ENCODE data around the gene LDLR.

LDLR gene

DNA sequence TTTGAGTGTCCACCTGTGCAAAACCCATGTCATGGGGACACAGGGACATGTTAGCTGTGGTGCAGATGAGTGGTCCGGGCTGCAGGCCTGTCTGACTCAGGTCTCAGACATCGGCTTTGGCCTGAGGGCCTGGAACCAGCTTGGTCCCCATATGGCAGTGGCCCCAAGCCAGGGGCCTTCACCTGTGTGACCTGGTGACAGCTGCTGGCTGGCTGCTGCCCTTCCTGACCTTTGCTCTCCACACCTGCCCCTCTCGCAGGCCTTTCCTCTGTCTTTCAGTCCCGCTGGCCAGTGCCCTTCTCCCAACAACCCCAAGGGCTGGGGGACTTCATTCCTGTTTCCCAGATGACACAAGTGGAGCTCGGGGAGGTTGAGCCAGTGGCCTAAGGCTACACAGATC lies 22.9 kb upstream of the LDLR start:
- no peak overlapping the region for H3K9ac ChIP-seq (ENCODE audit: low read depth, low read length, poor library complexity)
- H3K36me3 ChIP-seq (replicated peaks in 1 of 2; ENCODE audit: control insufficient read depth in 2 of 2, insufficient read depth in 2 of 2, low read length in 2 of 2), result peaks cover 26 to 61% of the 10 kb centered on the region in 2 donors
- H3K79me1 ChIP-seq (ENCODE audit: low read depth, low read length), result no peaks in the 10 kb centered on the region
- no peak overlapping the region for H2BK15ac ChIP-seq (ENCODE audit: low read length)
- peak overlapping the region; percentile 43 for H4K8ac ChIP-seq (ENCODE audit: low read depth, low read length)
- no peak overlapping the region for H3K27ac ChIP-seq (replicated peaks; ENCODE audit: low read length)
- no peak overlapping the region for H3K4ac ChIP-seq (ENCODE audit: low read length)
- no peak overlapping the region for H3K23ac ChIP-seq (ENCODE audit: low read depth, low read length, poor library complexity)
- no peak overlapping the region for H3K4me3 ChIP-seq (ENCODE audit: low read length in 2 of 2)
- no peak overlapping the region for H4K91ac ChIP-seq (ENCODE audit: low read depth, low read length, poor library complexity)
- no peaks in the 10 kb centered on the region for H3K27me3 ChIP-seq (ENCODE audit: control insufficient read depth in 3 of 3, insufficient read depth in 3 of 3, low read depth in 1 of 3, low read length in 3 of 3)
- no peak overlapping the region for H2BK120ac ChIP-seq (ENCODE audit: low read depth, low read length)
- H3K14ac ChIP-seq (ENCODE audit: low read length), result no peak overlapping the region
- no peak overlapping the region for H2AK5ac ChIP-seq (ENCODE audit: low read depth, low read length)
- H2AFZ ChIP-seq (ENCODE audit: low read length), result no peak overlapping the region
- H3K4me2 ChIP-seq (ENCODE audit: insufficient read depth, low read length, poor library complexity, severe bottlenecking), result no peak overlapping the region
- H3K18ac ChIP-seq (ENCODE audit: low read length), result peak overlapping the region; percentile 17
- WGBS, 2 donors (ENCODE audit: extremely low coverage in 2 of 2, insufficient read length in 2 of 2, insufficient replicate concordance in 1 of 2), result no CpG with 5 or more reads among the region's 5 CpGs
- H3K4me1 ChIP-seq (ENCODE audit: control insufficient read depth in 2 of 2, insufficient read depth in 1 of 2, low read depth in 1 of 2, low read length in 2 of 2), result peaks cover 0 to 3% of the 10 kb centered on the region in 2 donors
- H2BK5ac ChIP-seq (ENCODE audit: low read length), result no peak overlapping the region
- no peak for DNase-seq (ENCODE audit: low spot score)
- peaks cover 2 to 15% of the 10 kb centered on the region in 2 donors for H3K9me3 ChIP-seq (replicated peaks in 1 of 2; ENCODE audit: control insufficient read depth in 2 of 2, insufficient read depth in 1 of 2, low read depth in 1 of 2, low read length in 2 of 2)
- no peak overlapping the region for H2BK12ac ChIP-seq (ENCODE audit: low read length)

DNA sequence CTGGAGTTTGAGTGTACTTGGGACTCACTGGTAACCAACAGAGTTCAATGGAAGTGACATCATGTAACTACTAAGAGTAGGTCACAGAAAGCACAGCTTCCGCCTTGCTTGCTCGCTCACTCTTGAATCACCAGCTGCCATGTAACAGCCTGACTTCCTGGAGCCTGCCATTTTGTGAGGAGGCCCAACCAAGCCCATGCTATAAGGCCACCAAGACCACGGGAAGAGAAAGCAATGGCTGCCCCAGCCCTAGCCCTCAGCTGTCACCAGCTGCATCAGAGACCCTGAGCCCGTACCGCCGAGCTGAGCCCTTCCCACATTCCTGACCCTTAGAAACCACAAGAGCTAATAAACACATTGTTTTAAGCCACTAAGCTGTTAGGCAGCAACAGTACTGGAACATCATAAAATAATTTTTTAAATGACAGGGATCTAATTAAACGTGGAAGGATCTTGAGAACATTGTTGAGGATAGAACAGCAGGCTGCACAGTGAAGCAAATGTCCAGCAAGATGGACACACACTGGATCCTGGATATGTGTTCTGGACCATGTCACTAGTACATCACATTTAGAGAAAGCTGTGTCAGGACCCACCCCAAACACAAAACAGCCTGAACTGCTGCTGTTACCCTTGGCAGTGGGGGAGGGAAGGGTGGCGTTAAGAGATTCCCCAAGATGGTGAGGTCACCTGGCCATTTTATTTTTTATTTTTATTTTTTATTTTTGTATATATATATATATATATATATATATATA lies 21.7 kb upstream of the LDLR start:
- no CpG with 5 or more reads among the region's 8 CpGs for WGBS, 2 donors (ENCODE audit: extremely low coverage in 2 of 2, insufficient read length in 2 of 2, insufficient replicate concordance in 1 of 2)
- Histone ChIP-seq H3K4me1 (ENCODE audit: control insufficient read depth in 2 of 2, insufficient read depth in 1 of 2, low read depth in 1 of 2, low read length in 2 of 2) (peaks cover 0 to 3% of the 10 kb centered on the region in 2 donors), H3K27ac (replicated peaks; ENCODE audit: low read length) (no peak overlapping the region), H3K9ac (ENCODE audit: low read depth, low read length, poor library complexity) (no peak overlapping the region), H3K36me3 (replicated peaks in 1 of 2; ENCODE audit: control insufficient read depth in 2 of 2, insufficient read depth in 2 of 2, low read length in 2 of 2) (peaks cover 16 to 50% of the 10 kb centered on the region in 2 donors), H2BK5ac (ENCODE audit: low read length) (no peak overlapping the region), H3K27me3 (ENCODE audit: control insufficient read depth in 3 of 3, insufficient read depth in 3 of 3, low read depth in 1 of 3, low read length in 3 of 3) (no peaks in the 10 kb centered on the region), H3K14ac (ENCODE audit: low read length) (no peak overlapping the region), H3K4me3 (ENCODE audit: low read length in 2 of 2) (no peak overlapping the region), H2AK5ac (ENCODE audit: low read depth, low read length) (no peak overlapping the region), H3K23ac (ENCODE audit: low read depth, low read length, poor library complexity) (no peak overlapping the region), H4K91ac (ENCODE audit: low read depth, low read length, poor library complexity) (no peak overlapping the region), H3K4ac (ENCODE audit: low read length) (no peak overlapping the region), H2BK12ac (ENCODE audit: low read length) (no peak overlapping the region), H3K9me3 (replicated peaks in 1 of 2; ENCODE audit: control insufficient read depth in 2 of 2, insufficient read depth in 1 of 2, low read depth in 1 of 2, low read length in 2 of 2) (peaks cover 2 to 15% of the 10 kb centered on the region in 2 donors), H2AFZ (ENCODE audit: low read length) (no peak overlapping the region), H3K79me1 (ENCODE audit: low read depth, low read length) (no peaks in the 10 kb centered on the region), H3K4me2 (ENCODE audit: insufficient read depth, low read length, poor library complexity, severe bottlenecking) (no peak overlapping the region), H2BK120ac (ENCODE audit: low read depth, low read length) (no peak overlapping the region), H4K8ac (ENCODE audit: low read depth, low read length) (no peak overlapping the region), H2BK15ac (ENCODE audit: low read length) (no peak overlapping the region), H3K18ac (ENCODE audit: low read length) (no peak overlapping the region)
- no peak for DNase-seq (ENCODE audit: low spot score)

DNA sequence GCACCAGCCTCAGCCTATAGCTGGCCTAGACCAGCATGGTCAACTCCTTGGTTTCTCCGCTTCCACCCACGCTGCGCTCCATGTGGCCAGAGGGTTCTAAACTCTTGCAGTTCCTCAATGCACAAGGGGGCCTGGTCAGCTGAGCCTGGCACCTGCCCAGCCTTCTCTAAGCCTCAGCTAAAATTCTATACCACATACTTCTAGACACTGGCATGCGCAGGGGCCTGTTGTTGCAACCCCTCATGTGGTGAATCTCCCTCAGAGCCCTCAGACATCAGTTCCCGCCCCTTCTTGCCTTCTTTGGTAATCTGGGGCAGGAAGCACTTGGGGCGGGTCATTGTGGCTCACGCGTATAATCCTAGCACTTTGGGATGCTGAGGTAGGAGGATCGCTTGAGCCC lies 19.7 kb upstream of the LDLR start:
- no CpG with 5 or more reads among the region's 9 CpGs for WGBS, 2 donors (ENCODE audit: extremely low coverage in 2 of 2, insufficient read length in 2 of 2, insufficient replicate concordance in 1 of 2)
- Histone ChIP-seq H4K91ac (ENCODE audit: low read depth, low read length, poor library complexity) (no peak overlapping the region), H2BK15ac (ENCODE audit: low read length) (no peak overlapping the region), H3K23ac (ENCODE audit: low read depth, low read length, poor library complexity) (no peak overlapping the region), H3K9ac (ENCODE audit: low read depth, low read length, poor library complexity) (no peak overlapping the region), H4K8ac (ENCODE audit: low read depth, low read length) (no peak overlapping the region), H3K4me3 (ENCODE audit: low read length in 2 of 2) (peak overlapping the region in 1 of 2 donors; percentile 1), H3K18ac (ENCODE audit: low read length) (no peak overlapping the region), H3K4ac (ENCODE audit: low read length) (no peak overlapping the region), H3K27me3 (ENCODE audit: control insufficient read depth in 3 of 3, insufficient read depth in 3 of 3, low read depth in 1 of 3, low read length in 3 of 3) (no peaks in the 10 kb centered on the region), H3K14ac (ENCODE audit: low read length) (no peak overlapping the region), H3K4me2 (ENCODE audit: insufficient read depth, low read length, poor library complexity, severe bottlenecking) (no peak overlapping the region), H3K36me3 (replicated peaks in 1 of 2; ENCODE audit: control insufficient read depth in 2 of 2, insufficient read depth in 2 of 2, low read length in 2 of 2) (peaks cover 13 to 35% of the 10 kb centered on the region in 2 donors), H2AK5ac (ENCODE audit: low read depth, low read length) (no peak overlapping the region), H3K79me1 (ENCODE audit: low read depth, low read length) (no peaks in the 10 kb centered on the region), H2AFZ (ENCODE audit: low read length) (no peak overlapping the region), H2BK12ac (ENCODE audit: low read length) (no peak overlapping the region), H2BK5ac (ENCODE audit: low read length) (no peak overlapping the region), H3K27ac (replicated peaks; ENCODE audit: low read length) (no peak overlapping the region), H3K4me1 (ENCODE audit: control insufficient read depth in 2 of 2, insufficient read depth in 1 of 2, low read depth in 1 of 2, low read length in 2 of 2) (peaks cover 0 to 3% of the 10 kb centered on the region in 2 donors), H2BK120ac (ENCODE audit: low read depth, low read length) (no peak overlapping the region), H3K9me3 (replicated peaks in 1 of 2; ENCODE audit: control insufficient read depth in 2 of 2, insufficient read depth in 1 of 2, low read depth in 1 of 2, low read length in 2 of 2) (peaks cover 2 to 15% of the 10 kb centered on the region in 2 donors)
- no peak for DNase-seq (ENCODE audit: low spot score)

DNA sequence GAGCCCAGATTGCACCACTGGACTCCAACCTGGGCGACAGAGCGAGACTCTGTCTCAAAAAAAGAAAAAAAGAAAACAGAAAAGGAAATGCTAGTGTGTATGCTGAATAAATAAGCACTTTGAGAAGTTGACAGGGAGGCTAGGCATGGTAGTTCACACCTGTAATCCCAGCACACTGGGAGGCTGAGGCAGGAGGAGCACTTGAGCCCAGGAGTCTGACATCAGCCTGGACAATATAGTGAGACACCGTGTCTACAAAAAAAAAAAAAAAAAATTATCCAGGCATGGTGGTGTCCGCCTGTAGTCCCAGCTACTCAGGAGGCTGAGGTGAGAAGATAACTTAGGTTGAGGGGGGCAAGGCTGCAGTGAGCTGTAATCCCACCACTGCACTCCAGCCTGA lies 19.1 kb upstream of the LDLR start:
- peaks cover 9 to 29% of the 10 kb centered on the region in 2 donors for H3K36me3 ChIP-seq (replicated peaks in 1 of 2; ENCODE audit: control insufficient read depth in 2 of 2, insufficient read depth in 2 of 2, low read length in 2 of 2)
- peaks cover 0 to 3% of the 10 kb centered on the region in 2 donors for H3K4me1 ChIP-seq (ENCODE audit: control insufficient read depth in 2 of 2, insufficient read depth in 1 of 2, low read depth in 1 of 2, low read length in 2 of 2)
- no peak for DNase-seq (ENCODE audit: low spot score)
- WGBS, 2 donors (ENCODE audit: extremely low coverage in 2 of 2, insufficient read length in 2 of 2, insufficient replicate concordance in 1 of 2), result no CpG with 5 or more reads among the region's 4 CpGs
- H2AK5ac ChIP-seq (ENCODE audit: low read depth, low read length), result no peak overlapping the region
- no peak overlapping the region for H3K4me2 ChIP-seq (ENCODE audit: insufficient read depth, low read length, poor library complexity, severe bottlenecking)
- H2BK12ac ChIP-seq (ENCODE audit: low read length), result no peak overlapping the region
- no peak overlapping the region for H2BK5ac ChIP-seq (ENCODE audit: low read length)
- no peak overlapping the region for H3K14ac ChIP-seq (ENCODE audit: low read length)
- no peaks in the 10 kb centered on the region for H3K79me1 ChIP-seq (ENCODE audit: low read depth, low read length)
- no peak overlapping the region for H3K9ac ChIP-seq (ENCODE audit: low read depth, low read length, poor library complexity)
- no peak overlapping the region for H3K27ac ChIP-seq (replicated peaks; ENCODE audit: low read length)
- H2AFZ ChIP-seq (ENCODE audit: low read length), result no peak overlapping the region
- peaks cover 2 to 15% of the 10 kb centered on the region in 2 donors for H3K9me3 ChIP-seq (replicated peaks in 1 of 2; ENCODE audit: control insufficient read depth in 2 of 2, insufficient read depth in 1 of 2, low read depth in 1 of 2, low read length in 2 of 2)
- H2BK15ac ChIP-seq (ENCODE audit: low read length), result no peak overlapping the region
- no peak overlapping the region for H3K18ac ChIP-seq (ENCODE audit: low read length)
- H3K4me3 ChIP-seq (ENCODE audit: low read length in 2 of 2), result no peak overlapping the region
- H3K23ac ChIP-seq (ENCODE audit: low read depth, low read length, poor library complexity), result no peak overlapping the region
- no peak overlapping the region for H2BK120ac ChIP-seq (ENCODE audit: low read depth, low read length)
- H4K8ac ChIP-seq (ENCODE audit: low read depth, low read length), result no peak overlapping the region
- no peak overlapping the region for H4K91ac ChIP-seq (ENCODE audit: low read depth, low read length, poor library complexity)
- no peak overlapping the region for H3K4ac ChIP-seq (ENCODE audit: low read length)
- H3K27me3 ChIP-seq (ENCODE audit: control insufficient read depth in 3 of 3, insufficient read depth in 3 of 3, low read depth in 1 of 3, low read length in 3 of 3), result no peaks in the 10 kb centered on the region
